Fibroblast of pulmonary artery (primary cell): ENCODE data around the gene GLYATL2.

Source experiments
- DNase-seq: peaks from one replicate; pipeline ENCODE4 v3.0.0-alpha.2; 2010; ENCODE audit warnings: low read depth
- H3K4me3 ChIP-seq: replicated peaks from 2 replicates; pipeline ENCODE4 v1.5.1; 2011; ENCODE audit warnings: low read depth, mild to moderate bottlenecking, control low read depth, low read length, moderate library complexity
- CTCF ChIP-seq: IDR thresholded peaks from 2 replicates; pipeline ENCODE4 v1.5.1; 2011; ENCODE audit warnings: mild to moderate bottlenecking, control low read depth, low read length, inconsistent platforms; ENCODE audit errors: missing control alignments

Gene GLYATL2

GRCh38 chr11:58807343-58807742 lies 37.2 kb downstream of the GLYATL2 start:
- no peak overlapping the region for H3K4me3 ChIP-seq
- no peak for DNase-seq
- TF ChIP-seq CTCF: no peak

DNA sequence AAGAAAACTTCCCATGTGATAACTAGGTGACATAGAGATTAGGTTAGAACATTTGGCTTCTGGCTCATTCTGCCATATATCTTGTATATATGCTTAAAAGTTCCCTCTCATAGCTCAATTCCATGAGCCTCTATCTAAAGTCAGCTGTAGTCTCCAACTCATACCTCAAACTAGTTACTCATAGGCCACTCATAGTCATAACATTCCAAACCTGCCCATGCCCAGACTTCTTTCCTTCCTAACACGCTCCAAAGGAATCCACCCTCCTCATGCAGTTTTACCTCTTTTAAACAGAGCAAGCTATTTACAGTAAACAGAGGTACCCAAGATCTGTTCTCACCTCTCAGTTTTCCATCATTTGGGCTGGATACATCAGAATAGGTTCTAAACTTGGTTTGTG lies 39.4 kb downstream of the GLYATL2 start:
- no peak for TF ChIP-seq CTCF
- no peak overlapping the region for H3K4me3 ChIP-seq
- DNase-seq: no peak

DNA sequence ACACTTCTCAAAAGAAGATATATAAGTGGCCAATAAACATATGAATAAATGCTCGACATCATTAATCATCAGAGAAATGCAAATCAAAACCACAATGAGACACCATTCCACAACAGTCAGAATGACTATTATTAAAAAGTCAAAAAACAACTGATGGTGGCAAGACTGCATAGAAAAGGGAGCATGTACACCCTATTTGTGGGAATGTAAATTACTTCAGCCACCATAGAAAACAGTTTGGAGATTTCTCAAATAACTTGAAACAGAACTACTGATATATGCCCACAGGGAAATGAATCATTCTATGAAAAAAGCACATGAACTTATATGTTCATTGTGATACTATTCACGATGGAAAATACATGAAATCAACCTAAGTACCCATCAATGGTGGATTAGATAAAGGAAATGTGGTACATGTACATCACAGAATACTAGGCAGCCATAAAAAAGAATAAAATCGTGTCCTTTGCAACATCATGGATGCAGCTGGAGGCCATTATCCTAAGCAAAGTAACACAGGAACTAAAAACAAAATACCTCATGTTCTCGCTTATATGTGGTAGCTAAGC lies 42.4 kb downstream of the GLYATL2 start:
- H3K4me3 ChIP-seq: no peak overlapping the region
- no peak for TF ChIP-seq CTCF
- DNase-seq: no peak

- DNase-seq: no peak
- no peak overlapping the region for H3K4me3 ChIP-seq
- no peak for TF ChIP-seq CTCF
Observed at GRCh38 chr11:58801302-58801701, 43.2 kb downstream of the GLYATL2 start.

- no peak for TF ChIP-seq CTCF
- no peak overlapping the region for H3K4me3 ChIP-seq
- DNase-seq: no peak
Observed at GRCh38 chr11:58796333-58796732, 48.2 kb downstream of the GLYATL2 start.

- H3K4me3 ChIP-seq: no peak overlapping the region
- peak; percentile 87 for TF ChIP-seq CTCF
- peak; percentile 64 for DNase-seq
Observed at GRCh38 chr11:58788355-58789023, 56.0 kb downstream of the GLYATL2 start.

GRCh38 chr11:58787903-58788302 lies 56.6 kb downstream of the GLYATL2 start:
- DNase-seq: no peak
- no peak overlapping the region for H3K4me3 ChIP-seq
- no peak for TF ChIP-seq CTCF
